Measurements from ENCODE around the gene ACAA2.

ACAA2 gene

GRCh38 chr18:49767111-49768050 is 46.0 kb downstream of the ACAA2 start:
- no peak for DNase-seq (ENCODE audit: low spot score)

- no peak for DNase-seq (ENCODE audit: low spot score)
Measured at GRCh38 chr18:49766646-49767045, 46.7 kb downstream of the ACAA2 start.

- DNase-seq (ENCODE audit: low spot score) = no peak
Measured at GRCh38 chr18:49764032-49764431, 49.3 kb downstream of the ACAA2 start.

- DNase-seq (ENCODE audit: low spot score) = no peak
Measured at GRCh38 chr18:49763590-49763989, 49.7 kb downstream of the ACAA2 start.

GRCh38 chr18:49762191-49763077 is 50.9 kb downstream of the ACAA2 start:
- no peak for DNase-seq (ENCODE audit: low spot score)

- no peak for DNase-seq (ENCODE audit: low spot score)
Measured at GRCh38 chr18:49761771-49762170, 51.6 kb downstream of the ACAA2 start.

GRCh38 chr18:49758263-49758610 is 55.1 kb downstream of the ACAA2 start:
- no peak for DNase-seq (ENCODE audit: low spot score)

GRCh38 chr18:49757513-49758262 is 55.6 kb downstream of the ACAA2 start:
- peak; percentile 29 for DNase-seq (ENCODE audit: low spot score)

GRCh38 chr18:49756671-49757362 is 56.5 kb downstream of the ACAA2 start:
- no peak for DNase-seq (ENCODE audit: low spot score)

GRCh38 chr18:49756135-49756534 is 57.2 kb downstream of the ACAA2 start:
- DNase-seq (ENCODE audit: low spot score) = no peak

GRCh38 chr18:49755489-49755888 is 57.8 kb downstream of the ACAA2 start:
- no peak for DNase-seq (ENCODE audit: low spot score)

GRCh38 chr18:49754866-49755265 is 58.5 kb downstream of the ACAA2 start:
- no peak for DNase-seq (ENCODE audit: low spot score)

GRCh38 chr18:49753643-49754042 is 59.7 kb downstream of the ACAA2 start:
- no peak for DNase-seq (ENCODE audit: low spot score)

GRCh38 chr18:49752095-49752457 is 61.3 kb downstream of the ACAA2 start:
- no peak for DNase-seq (ENCODE audit: low spot score)

GRCh38 chr18:49751427-49752094 is 61.8 kb downstream of the ACAA2 start:
- DNase-seq (ENCODE audit: low spot score) = no peak

- no peak for DNase-seq (ENCODE audit: low spot score)
Measured at GRCh38 chr18:49749563-49749962, 63.8 kb downstream of the ACAA2 start.

GRCh38 chr18:49747876-49748275 is 65.5 kb downstream of the ACAA2 start:
- DNase-seq (ENCODE audit: low spot score) = no peak

- DNase-seq (ENCODE audit: low spot score) = no peak
Measured at GRCh38 chr18:49745045-49746014, 68.0 kb downstream of the ACAA2 start.

GRCh38 chr18:49744376-49745008 is 68.8 kb downstream of the ACAA2 start:
- DNase-seq (ENCODE audit: low spot score) = no peak

Measured in GM03348 (cell line).